Epithelial cell of esophagus (primary cell): ENCODE results near the gene F2RL3.

Source experiments
- DNase-seq: peaks from one replicate; pipeline ENCODE4 v3.0.0; 2010; ENCODE audit warnings: low read depth
- H3K4me3 ChIP-seq: 2 replicates; pipeline ENCODE4 v1.5.1; 2011; ENCODE audit warnings: mild to moderate bottlenecking, low read length, control low read depth
- CTCF ChIP-seq: IDR thresholded peaks from 2 replicates; pipeline ENCODE4 v1.5.1; 2011; ENCODE audit warnings: low read depth, mild to moderate bottlenecking, low read length, control low read depth, inconsistent platforms; ENCODE audit not compliant: insufficient read depth; ENCODE audit errors: missing control alignments

The F2RL3 gene

GRCh38 chr19:16883522-16883921 is 5.3 kb upstream of the F2RL3 start:
- H3K4me3 ChIP-seq, result no peak overlapping the region
- DNase-seq, result peak; percentile 57
- TF ChIP-seq CTCF, result no peak

DNA sequence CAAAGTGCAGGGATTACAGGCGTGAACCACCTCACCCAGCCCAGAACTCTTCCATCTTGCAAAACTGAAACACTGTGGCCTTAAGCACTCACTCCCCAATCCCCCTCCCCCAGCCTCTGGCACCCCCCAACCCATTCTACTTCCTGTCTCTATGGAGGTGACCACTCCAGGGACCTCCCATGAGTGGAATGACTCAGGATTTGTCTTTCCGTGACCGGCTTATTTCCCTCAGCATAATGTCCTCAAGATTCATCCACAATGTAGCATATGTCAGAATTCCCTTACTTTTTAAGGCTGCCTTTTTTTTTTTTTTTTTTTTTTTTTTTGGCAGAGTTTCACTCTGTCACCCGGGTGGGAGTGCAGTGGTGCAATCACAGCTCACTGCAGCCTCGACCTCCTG is 3.6 kb upstream of the F2RL3 start:
- no peak for DNase-seq
- H3K4me3 ChIP-seq, result no peak overlapping the region
- no peak for TF ChIP-seq CTCF

GRCh38 chr19:16886305-16886880 is 2.4 kb upstream of the F2RL3 start:
- no peak for TF ChIP-seq CTCF
- DNase-seq, result peak; percentile 53

GRCh38 chr19:16887353-16888265 is 1.2 kb upstream of the F2RL3 start:
- no peak for DNase-seq
- TF ChIP-seq CTCF, result no peak
- no peak overlapping the region for H3K4me3 ChIP-seq

More at GRCh38 chr19:16886305-16886880, 2.4 kb upstream of the F2RL3 start:
- H3K4me3 ChIP-seq, result no peak overlapping the region

DNA sequence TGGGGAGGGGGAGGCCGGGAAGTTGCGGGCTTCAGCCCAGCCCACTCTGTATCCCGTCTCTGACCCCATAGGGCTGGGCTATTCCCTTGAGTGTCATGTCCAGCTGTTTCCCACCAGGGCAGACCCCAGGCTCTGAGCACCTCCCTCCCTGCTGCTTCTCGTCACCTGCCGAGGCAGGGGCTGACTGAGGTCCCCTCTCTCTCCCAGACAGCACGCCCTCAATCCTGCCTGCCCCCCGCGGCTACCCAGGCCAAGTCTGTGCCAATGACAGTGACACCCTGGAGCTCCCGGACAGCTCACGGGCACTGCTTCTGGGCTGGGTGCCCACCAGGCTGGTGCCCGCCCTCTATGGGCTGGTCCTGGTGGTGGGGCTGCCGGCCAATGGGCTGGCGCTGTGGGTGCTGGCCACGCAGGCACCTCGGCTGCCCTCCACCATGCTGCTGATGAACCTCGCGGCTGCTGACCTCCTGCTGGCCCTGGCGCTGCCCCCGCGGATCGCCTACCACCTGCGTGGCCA is 625 bp downstream of the F2RL3 start:
- H3K4me3 ChIP-seq, result no peak overlapping the region
- no peak for TF ChIP-seq CTCF
- DNase-seq, result no peak

DNA sequence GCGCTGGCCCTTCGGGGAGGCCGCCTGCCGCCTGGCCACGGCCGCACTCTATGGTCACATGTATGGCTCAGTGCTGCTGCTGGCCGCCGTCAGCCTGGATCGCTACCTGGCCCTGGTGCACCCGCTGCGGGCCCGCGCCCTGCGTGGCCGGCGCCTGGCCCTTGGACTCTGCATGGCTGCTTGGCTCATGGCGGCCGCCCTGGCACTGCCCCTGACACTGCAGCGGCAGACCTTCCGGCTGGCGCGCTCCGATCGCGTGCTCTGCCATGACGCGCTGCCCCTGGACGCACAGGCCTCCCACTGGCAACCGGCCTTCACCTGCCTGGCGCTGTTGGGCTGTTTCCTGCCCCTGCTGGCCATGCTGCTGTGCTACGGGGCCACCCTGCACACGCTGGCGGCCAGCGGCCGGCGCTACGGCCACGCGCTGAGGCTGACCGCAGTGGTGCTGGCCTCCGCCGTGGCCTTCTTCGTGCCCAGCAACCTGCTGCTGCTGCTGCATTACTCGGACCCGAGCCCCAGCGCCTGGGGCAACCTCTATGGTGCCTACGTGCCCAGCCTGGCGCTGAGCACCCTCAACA is 1.2 kb downstream of the F2RL3 start:
- no peak for DNase-seq
- no peak overlapping the region for H3K4me3 ChIP-seq
- TF ChIP-seq CTCF, result no peak
